SK-N-MC (cell line): ENCODE data around the gene SLC16A3.
"Not testable (repeated sequence)": the region's sequence is repeated elsewhere in the genome, so short reads cannot be mapped to it uniquely, and the experiment has no call there.

ENCODE experiments used
- DNase-seq: peaks from one replicate; pipeline ENCODE4 v3.0.0-alpha.2; 2011; ENCODE audit warnings: low read depth, low spot score
- H3K27ac ChIP-seq: fragments of 200-600 bp; sonication (generic); 2 replicates; pipeline ENCODE4 v1.5.1; 2016; ENCODE audit warnings: mixed run types
- H3K36me3 ChIP-seq: fragments of 200-600 bp; sonication (generic); 2 replicates; pipeline ENCODE4 v1.6.1; 2017; ENCODE audit warnings: antibody characterized with exemption, low read length, mixed read lengths; ENCODE audit not compliant: insufficient read depth
- H3K4me3 ChIP-seq: fragments of 200-600 bp; sonication (generic); 2 replicates; pipeline ENCODE4 v1.5.1; 2016
- H3K9ac ChIP-seq: fragments of 200-600 bp; sonication (generic); 2 replicates; pipeline ENCODE4 v1.8.0; 2017; ENCODE audit warnings: mixed run types, mixed read lengths; ENCODE audit not compliant: insufficient read length
- H3K9me3 ChIP-seq: fragments of 200-600 bp; sonication (generic); 2 replicates; pipeline ENCODE4 v1.6.1; 2017; ENCODE audit warnings: low read depth, mild to moderate bottlenecking, antibody characterized with exemption, low read length, moderate library complexity, mixed read lengths
- EZH2 ChIP-seq: fragments of 200-600 bp; sonication (generic); IDR thresholded peaks from one replicate; pipeline ENCODE4 v1.6.1; 2017; ENCODE audit warnings: antibody characterized with exemption
- FOXP2 ChIP-seq: optimal IDR thresholded peaks from 2 replicates; pipeline ENCODE3; 2011; ENCODE audit warnings: mild to moderate bottlenecking, moderate library complexity; ENCODE audit not compliant: insufficient read depth; ENCODE audit errors: extremely low read length, control extremely low read depth
- POLR2AphosphoS5 ChIP-seq: IDR thresholded peaks from 2 replicates; pipeline ENCODE4 v1.6.1; 2012; ENCODE audit warnings: mild to moderate bottlenecking, low read depth, low read length, borderline replicate concordance

SLC16A3 gene

DNA sequence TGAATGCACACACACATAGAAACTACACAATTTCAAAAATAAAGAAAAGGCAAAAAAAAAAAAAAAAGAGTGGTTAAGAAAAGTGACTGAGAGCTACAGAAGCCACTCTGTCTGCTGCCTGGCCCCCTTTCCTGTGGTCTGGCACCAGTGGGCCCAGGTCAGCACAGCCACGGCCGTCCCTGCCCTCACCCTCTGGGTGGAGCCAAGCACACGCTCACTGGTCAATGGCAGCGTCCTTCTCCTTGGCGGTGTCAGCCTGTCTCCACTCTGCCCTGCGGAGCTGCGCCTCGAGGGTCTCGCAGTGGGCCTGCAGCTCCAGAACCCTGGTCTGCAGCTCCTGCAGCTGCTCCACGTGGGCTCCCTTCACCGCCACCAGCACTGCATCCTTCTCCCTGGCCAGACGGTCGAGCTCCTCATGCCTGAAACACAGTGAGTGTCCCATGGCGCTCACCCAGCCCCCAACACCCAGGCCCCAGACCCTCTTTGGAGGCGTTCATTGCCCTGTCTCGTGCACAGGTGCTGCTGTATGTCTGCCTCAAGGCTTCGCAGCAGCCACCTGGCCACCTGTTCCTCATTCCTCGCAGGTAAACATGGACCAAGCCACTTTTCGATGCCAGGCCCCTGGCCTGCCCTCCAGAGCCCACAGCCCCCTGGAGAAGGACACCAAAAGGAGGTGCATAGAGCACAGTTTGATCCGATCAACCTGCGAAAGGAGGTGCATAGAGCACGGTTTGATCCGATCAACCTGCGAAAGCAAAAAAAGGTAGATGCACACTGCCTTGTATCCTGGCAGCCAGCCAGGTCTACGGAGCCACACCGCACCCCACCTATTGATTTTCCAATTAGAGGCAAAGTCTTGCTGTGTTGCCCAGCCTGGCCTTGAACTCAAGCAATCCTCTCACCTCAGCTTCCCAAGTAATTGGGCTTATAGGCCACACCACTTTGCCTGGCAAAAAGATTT lies 40.6 kb upstream of the SLC16A3 start:
- no peak for DNase-seq
- TF ChIP-seq FOXP2, result no peak
- no peak for TF ChIP-seq EZH2
- TF ChIP-seq POLR2AphosphoS5, result no peak
- peaks cover 21% of the 10 kb centered on the region; the same call in 1 of the 2 replicates for H3K36me3 ChIP-seq
- no peaks in the 10 kb centered on the region for H3K9me3 ChIP-seq
- no peak overlapping the region for H3K27ac ChIP-seq
- H3K4me3 ChIP-seq, result no peak overlapping the region
- no peak overlapping the region for H3K9ac ChIP-seq

DNA sequence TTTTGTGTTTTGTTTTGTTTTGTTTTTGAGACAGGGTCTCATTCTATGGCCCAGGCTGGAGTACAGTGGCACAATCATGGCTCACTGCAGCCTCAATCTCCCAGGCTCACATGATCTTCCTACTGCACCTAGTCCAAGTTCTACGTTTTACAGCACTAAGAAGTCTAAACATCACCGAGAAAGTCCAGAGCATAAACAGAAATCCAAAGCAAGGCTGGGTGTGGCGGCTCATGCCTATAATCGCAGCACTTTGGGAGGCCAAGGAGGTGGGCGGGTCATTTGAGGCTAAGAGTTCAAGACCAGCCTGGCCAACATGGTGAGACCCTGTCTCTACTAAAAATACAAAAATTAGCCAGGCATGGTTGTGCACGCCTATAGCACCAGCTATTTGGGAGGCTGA lies 35.8 kb upstream of the SLC16A3 start:
- H3K9ac ChIP-seq, H3K4me3 ChIP-seq, DNase-seq, H3K27ac ChIP-seq, H3K9me3 ChIP-seq: not testable (repeated sequence)
- peaks cover 29% of the 10 kb centered on the region; the same call in 1 of the 2 replicates for H3K36me3 ChIP-seq

DNA sequence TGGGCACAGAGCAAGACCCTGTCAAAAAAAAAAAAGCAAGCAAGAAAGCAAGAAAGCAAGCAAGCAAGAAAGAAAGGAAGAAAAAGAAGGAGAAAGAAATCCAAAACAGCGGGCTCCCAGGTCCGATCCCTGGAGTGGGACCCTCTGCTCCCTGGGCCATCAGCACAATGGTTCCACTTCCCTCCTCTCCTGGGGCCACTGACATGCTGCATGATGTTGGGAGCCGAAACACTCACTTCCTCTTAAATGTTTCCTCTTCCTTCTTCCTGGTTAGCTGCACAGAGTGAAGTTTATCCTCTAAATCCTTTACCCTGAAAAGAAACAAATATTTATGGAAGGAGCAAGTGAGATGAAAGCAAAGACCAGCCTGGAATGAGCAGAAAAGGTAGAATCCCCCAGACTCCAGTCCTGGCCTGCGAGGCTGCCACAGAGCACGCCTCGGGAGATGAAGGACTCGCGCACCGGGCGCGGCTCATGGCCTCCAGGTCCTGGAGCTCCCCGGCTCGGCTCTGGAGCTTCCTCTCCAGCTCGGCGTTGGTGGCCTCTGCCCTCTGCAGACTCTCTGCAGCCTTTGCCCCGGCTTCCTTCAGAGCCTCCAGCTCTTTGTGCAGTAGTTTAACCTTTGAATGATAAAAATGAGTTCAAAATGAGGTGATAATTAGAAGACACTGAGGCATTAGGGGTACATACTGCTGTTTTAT lies 35.2 kb upstream of the SLC16A3 start:
- Histone ChIP-seq H3K4me3 (no peak overlapping the region), H3K9ac (no peak overlapping the region), H3K9me3 (no peaks in the 10 kb centered on the region), H3K36me3 (peaks cover 30% of the 10 kb centered on the region; the same call in 1 of the 2 replicates), H3K27ac (no peak overlapping the region)
- DNase-seq, result no peak
- TF ChIP-seq POLR2AphosphoS5 (no peak), FOXP2 (no peak)

DNA sequence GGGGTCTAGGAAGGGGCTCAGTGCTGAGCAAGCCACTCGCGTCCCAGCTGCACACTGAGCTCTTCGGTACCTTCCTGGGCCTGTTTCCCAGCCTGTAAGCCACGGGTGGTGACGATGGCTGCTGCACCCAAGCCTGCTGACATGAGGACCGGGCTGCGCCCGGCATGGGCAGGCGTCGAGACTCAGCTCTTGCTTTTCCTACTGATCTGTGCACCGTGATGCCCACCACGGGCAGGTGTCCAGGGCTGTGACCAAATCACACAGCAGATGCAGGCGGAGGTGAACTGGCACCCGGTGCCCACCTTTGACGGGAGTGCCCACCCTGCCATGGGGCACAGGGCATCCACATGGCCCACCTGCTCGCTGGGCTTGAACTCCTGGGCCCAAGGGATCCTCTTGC lies 34.1 kb upstream of the SLC16A3 start:
- Histone ChIP-seq H3K4me3 (no peak overlapping the region), H3K9ac (no peak overlapping the region), H3K36me3 (peaks cover 30% of the 10 kb centered on the region; the same call in 1 of the 2 replicates), H3K9me3 (no peaks in the 10 kb centered on the region), H3K27ac (no peak overlapping the region)
- DNase-seq, result no peak
- no peak for TF ChIP-seq EZH2
- no peak for TF ChIP-seq FOXP2
- TF ChIP-seq POLR2AphosphoS5, result no peak

DNA sequence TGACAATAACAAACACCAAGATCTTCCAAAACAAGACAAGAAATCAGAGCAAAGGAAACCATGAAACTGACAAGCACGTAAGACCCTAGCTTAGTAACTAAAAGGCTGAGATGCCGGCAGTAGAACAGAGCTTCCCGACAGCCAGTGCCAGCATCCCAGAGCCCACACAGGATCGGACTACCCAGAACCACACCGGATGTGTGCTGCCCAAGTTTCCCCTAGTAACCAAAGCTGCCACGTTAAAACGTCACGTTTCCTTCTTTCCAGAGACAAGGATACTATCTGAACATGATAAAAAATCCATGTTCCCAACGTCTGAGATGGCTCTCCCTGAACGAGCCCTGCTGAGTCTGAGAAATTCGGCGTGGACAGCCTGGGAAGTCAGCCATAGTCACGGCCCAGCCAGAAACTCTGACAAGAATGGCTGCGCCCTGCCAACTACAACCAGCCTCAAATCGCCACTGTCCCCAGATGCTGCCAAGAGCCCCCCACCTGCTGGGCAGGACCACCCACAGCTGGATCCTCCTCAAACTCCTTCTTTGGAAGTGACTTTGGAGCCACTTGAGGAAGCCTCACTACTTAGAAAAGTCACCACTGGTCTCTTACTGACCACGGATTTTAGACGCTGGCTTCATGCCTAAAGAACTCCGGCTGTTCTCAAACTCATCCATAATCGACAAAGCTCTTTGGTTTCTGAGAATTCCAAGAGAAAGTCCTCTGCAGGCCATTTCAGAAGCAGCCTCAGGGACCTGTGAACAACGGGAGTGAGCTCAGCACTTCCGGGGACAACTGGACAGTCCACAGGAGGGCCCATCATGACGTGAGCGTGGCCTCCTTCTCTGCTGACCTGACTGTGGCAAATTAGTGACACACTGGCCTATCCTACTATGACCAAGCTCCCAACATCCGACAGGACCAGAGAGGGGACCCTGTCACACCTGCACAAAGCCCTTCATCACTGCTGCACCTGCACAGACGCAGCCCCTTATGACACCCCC lies 32.9 kb upstream of the SLC16A3 start:
- H3K9me3 ChIP-seq, result no peaks in the 10 kb centered on the region
- H3K36me3 ChIP-seq, result peaks cover 30% of the 10 kb centered on the region; the same call in 1 of the 2 replicates
- H3K9ac ChIP-seq, result no peak overlapping the region
- no peak for DNase-seq
- no peak overlapping the region for H3K4me3 ChIP-seq
- no peak for TF ChIP-seq POLR2AphosphoS5
- no peak for TF ChIP-seq EZH2
- no peak for TF ChIP-seq FOXP2
- H3K27ac ChIP-seq, result no peak overlapping the region

DNA sequence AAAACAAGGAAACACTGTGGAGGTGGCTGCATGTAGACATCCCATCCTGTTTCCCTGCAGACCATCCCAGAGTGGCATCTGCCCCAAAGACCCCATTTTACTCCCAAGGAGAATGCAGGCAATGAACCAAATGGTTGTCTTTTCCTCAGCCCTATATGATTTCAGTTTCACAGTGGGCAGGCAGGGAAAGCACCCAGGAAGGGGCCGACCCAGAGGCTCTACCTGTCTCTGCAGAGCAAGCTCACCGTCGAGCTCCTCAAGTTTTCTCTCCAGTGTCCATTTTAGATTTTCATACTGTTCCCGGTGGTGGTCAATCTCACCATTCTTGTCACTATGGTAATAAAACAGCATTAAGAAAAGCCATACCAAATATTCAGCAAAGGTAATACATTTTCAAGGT lies 30.8 kb upstream of the SLC16A3 start:
- no peak overlapping the region for H3K4me3 ChIP-seq
- no peak overlapping the region for H3K27ac ChIP-seq
- no peak overlapping the region for H3K9ac ChIP-seq
- H3K36me3 ChIP-seq, result peaks cover 22% of the 10 kb centered on the region; the same call in 1 of the 2 replicates
- TF ChIP-seq POLR2AphosphoS5, result no peak
- TF ChIP-seq FOXP2, result no peak
- H3K9me3 ChIP-seq, result no peaks in the 10 kb centered on the region
- no peak for DNase-seq

DNA sequence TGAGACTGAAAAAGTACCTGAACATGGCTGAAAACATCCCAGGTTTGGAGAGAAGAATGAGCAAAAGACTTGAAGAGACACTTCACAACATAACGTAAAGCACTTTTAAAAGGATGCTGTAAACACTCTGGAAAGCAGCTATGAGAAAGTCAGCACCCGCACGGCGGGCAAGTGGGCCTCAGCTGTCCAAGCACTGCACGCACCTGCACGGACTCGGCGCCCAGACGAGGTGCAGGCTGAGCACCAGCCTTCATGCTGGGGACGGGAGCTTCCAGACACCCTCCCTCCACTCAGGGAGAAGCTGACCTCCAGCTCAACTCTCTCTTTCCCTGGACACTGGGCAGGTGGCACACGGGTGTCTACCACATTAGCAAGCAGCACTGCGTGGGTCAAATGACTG lies 29.3 kb upstream of the SLC16A3 start:
- Histone ChIP-seq H3K36me3 (peaks cover 15% of the 10 kb centered on the region; the same call in 1 of the 2 replicates), H3K9me3 (no peaks in the 10 kb centered on the region), H3K4me3 (no peak overlapping the region), H3K9ac (no peak overlapping the region), H3K27ac (no peak overlapping the region)
- no peak for DNase-seq
- TF ChIP-seq FOXP2 (no peak), EZH2 (no peak), POLR2AphosphoS5 (no peak)

DNA sequence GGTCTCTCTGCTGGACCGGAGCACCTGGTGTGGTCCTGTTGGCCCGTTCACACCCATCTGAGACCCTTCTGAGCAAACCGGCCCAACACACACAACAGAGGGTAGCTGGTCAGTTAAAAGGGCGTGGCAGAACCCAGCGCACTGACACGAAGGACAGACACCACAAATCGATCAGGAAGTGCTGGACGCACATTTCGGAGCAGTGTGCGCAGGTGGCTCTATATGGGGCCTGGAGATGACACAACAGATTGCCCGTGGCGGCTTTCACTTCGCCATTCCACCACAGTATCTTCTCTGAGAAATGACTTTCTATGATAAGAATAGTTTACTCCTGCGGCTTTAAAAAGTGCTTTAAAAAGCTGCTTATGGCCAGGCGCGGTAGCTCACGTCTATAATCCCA lies 28.7 kb upstream of the SLC16A3 start:
- no peak overlapping the region for H3K27ac ChIP-seq
- H3K36me3 ChIP-seq, result peaks cover 9% of the 10 kb centered on the region; the same call in 1 of the 2 replicates
- TF ChIP-seq POLR2AphosphoS5 (no peak), EZH2 (no peak), FOXP2 (no peak)
- no peak for DNase-seq
- no peak overlapping the region for H3K4me3 ChIP-seq
- no peaks in the 10 kb centered on the region for H3K9me3 ChIP-seq
- no peak overlapping the region for H3K9ac ChIP-seq
